Vagina (tissue), 2 donors: Measurements from ENCODE around the gene PXN. TPM values are rescaled to one million over a fixed set of nuclear protein-coding genes. Genes with fewer than 3 reads are reported as not detected.

Source experiments
- DNase-seq, 2 donors: peaks; one replicate each; pipeline ENCODE4 v3.0.0-alpha.2; 2017; ENCODE audit errors: extremely low spot score in 2 of 2
- H3K27ac ChIP-seq: fragments of 200-600 bp; sonication (generic); one replicate; pipeline ENCODE4 v1.5.1; 2019
- H3K27me3 ChIP-seq: fragments of 200-600 bp; sonication (generic); one replicate; pipeline ENCODE4 v1.5.1; 2019
- H3K36me3 ChIP-seq, 2 donors: fragments of 200-600 bp; sonication (generic); one replicate each; pipeline ENCODE4 v1.5.1; 2017 to 2019
- H3K4me1 ChIP-seq: fragments of 200-600 bp; sonication (generic); one replicate; pipeline ENCODE4 v1.5.1; 2019
- H3K4me3 ChIP-seq, 2 donors: fragments of 200-600 bp; sonication (generic); 1 replicate in 1 of 2; 2 replicates in 1 of 2; pipeline ENCODE4 v1.5.1; 2016 to 2019
- H3K9me3 ChIP-seq: fragments of 200-600 bp; sonication (generic); one replicate; pipeline ENCODE4 v1.5.1; 2019
- CTCF ChIP-seq, 3 experiments: fragments of 450-650 bp in 2 of 3; fragments of 200-600 bp in 1 of 3; sonication (generic) in 1 of 3; IDR thresholded peaks; one replicate each; pipeline ENCODE4 v1.5.1; 2017 to 2019; ENCODE audit warnings: antibody characterized with exemption in 3 of 3, mild to moderate bottlenecking in 2 of 3, moderate library complexity in 2 of 3
- POLR2A ChIP-seq, 2 donors: fragments of 450-650 bp; IDR thresholded peaks; one replicate each; pipeline ENCODE4 v1.6.1; 2017; ENCODE audit warnings: antibody characterized with exemption in 2 of 2, mild to moderate bottlenecking in 2 of 2, moderate library complexity in 2 of 2
- POLR2AphosphoS5 ChIP-seq, 2 donors: sonication (generic); formaldehyde crosslinking; IDR thresholded peaks; one replicate each; pipeline ENCODE4 v1.9.0; 2017; ENCODE audit warnings: antibody characterized with exemption in 2 of 2, mild to moderate bottlenecking in 2 of 2, low read depth in 1 of 2; ENCODE audit not compliant: insufficient read depth in 1 of 2
- intact Hi-C: fragments of 100-400 bp; cut with DNase I; formaldehyde crosslinking; loops from one replicate; pipeline ENCODE4 v1.15.1; 2023
- total RNA-seq: library from RNA; depleted of rRNA; stranded (reverse); fragments of >200 nt; gene quantifications from one replicate; pipeline ENCODE4 v1.2.3, GENCODE V29; 2016

Gene PXN
- total RNA-seq, 1 donor from 2014 or later = 95.3 TPM

- Histone ChIP-seq H3K9me3 (no peaks in the 10 kb centered on the region), H3K27me3 (no peaks in the 10 kb centered on the region), H3K4me3 (no peak overlapping the region), H3K4me1 (no peaks in the 10 kb centered on the region), H3K27ac (no peak overlapping the region), H3K36me3 (peaks cover 0 to 94% of the 10 kb centered on the region in 2 donors)
- intact Hi-C loops = no loop called here
- no peak for DNase-seq
- no peak for TF ChIP-seq CTCF (IDR thresholded peaks at IDR 0.05)
- no peak for TF ChIP-seq POLR2AphosphoS5 (IDR thresholded peaks at IDR 0.05; ENCODE audit: insufficient read depth in 1 of 2, low read depth in 1 of 2)
- TF ChIP-seq POLR2A (IDR thresholded peaks at IDR 0.05) = no peak
Measured at GRCh38 chr12:120175537-120175936, 90.0 kb downstream of the PXN start.

- no peak for DNase-seq
- no peak overlapping the region for H3K4me3 ChIP-seq
- no peak for TF ChIP-seq POLR2A (IDR thresholded peaks at IDR 0.05)
- no peak for TF ChIP-seq POLR2AphosphoS5 (IDR thresholded peaks at IDR 0.05; ENCODE audit: insufficient read depth in 1 of 2, low read depth in 1 of 2)
- no peak for TF ChIP-seq CTCF (IDR thresholded peaks at IDR 0.05)
- no peaks in the 10 kb centered on the region for H3K4me1 ChIP-seq
- no peaks in the 10 kb centered on the region for H3K27me3 ChIP-seq
- intact Hi-C loops = no loop called here
- H3K27ac ChIP-seq = no peak overlapping the region
- no peaks in the 10 kb centered on the region for H3K9me3 ChIP-seq
- peaks cover 0 to 98% of the 10 kb centered on the region in 2 donors for H3K36me3 ChIP-seq
Measured at GRCh38 chr12:120175062-120175461, 90.5 kb downstream of the PXN start.

GRCh38 chr12:120172053-120172452, 93.5 kb downstream of the PXN start:
- DNase-seq = no peak
- intact Hi-C loops = no loop called here
- no peaks in the 10 kb centered on the region for H3K9me3 ChIP-seq
- H3K27ac ChIP-seq = no peak overlapping the region
- no peaks in the 10 kb centered on the region for H3K27me3 ChIP-seq
- H3K4me1 ChIP-seq = no peaks in the 10 kb centered on the region
- H3K36me3 ChIP-seq = peaks cover 0 to 89% of the 10 kb centered on the region in 2 donors
- TF ChIP-seq POLR2AphosphoS5 (IDR thresholded peaks at IDR 0.05; ENCODE audit: insufficient read depth in 1 of 2, low read depth in 1 of 2) (no peak), POLR2A (IDR thresholded peaks at IDR 0.05) (no peak), CTCF (IDR thresholded peaks at IDR 0.05) (no peak)
- no peak overlapping the region for H3K4me3 ChIP-seq

- no peak overlapping the region for H3K27ac ChIP-seq
- no peaks in the 10 kb centered on the region for H3K4me1 ChIP-seq
- no peak overlapping the region for H3K4me3 ChIP-seq
- H3K27me3 ChIP-seq = no peaks in the 10 kb centered on the region
- intact Hi-C loops = no loop called here
- TF ChIP-seq POLR2AphosphoS5 (IDR thresholded peaks at IDR 0.05; ENCODE audit: insufficient read depth in 1 of 2, low read depth in 1 of 2) (no peak), CTCF (IDR thresholded peaks at IDR 0.05) (no peak), POLR2A (IDR thresholded peaks at IDR 0.05) (no peak)
- no peak for DNase-seq
- peaks cover 0 to 75% of the 10 kb centered on the region in 2 donors for H3K36me3 ChIP-seq
- no peaks in the 10 kb centered on the region for H3K9me3 ChIP-seq
Measured at GRCh38 chr12:120170631-120171030, 94.9 kb downstream of the PXN start.

DNA sequence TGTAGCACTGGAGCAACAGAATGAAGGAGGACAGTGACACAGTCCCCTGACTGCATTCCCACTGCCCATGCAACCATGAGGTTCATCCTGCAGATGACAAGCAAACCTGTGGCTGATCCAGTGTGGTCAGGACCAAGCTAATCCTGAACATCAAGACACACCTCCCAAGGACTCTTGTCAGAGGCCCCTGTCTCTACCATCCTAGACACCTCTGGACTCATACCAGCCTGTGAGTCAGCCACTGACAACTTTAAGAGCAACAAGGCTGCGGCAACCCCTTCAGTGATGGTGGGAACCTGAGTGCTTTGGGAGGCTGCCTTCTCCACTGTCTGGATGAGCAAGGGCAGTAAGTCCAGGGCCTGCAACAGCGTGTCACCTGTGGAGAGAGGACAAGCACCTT, 95.6 kb downstream of the PXN start:
- DNase-seq = no peak
- intact Hi-C loops = no loop called here
- Histone ChIP-seq H3K36me3 (peaks cover 0 to 74% of the 10 kb centered on the region in 2 donors), H3K27me3 (no peaks in the 10 kb centered on the region), H3K4me1 (no peaks in the 10 kb centered on the region), H3K27ac (no peak overlapping the region), H3K9me3 (no peaks in the 10 kb centered on the region), H3K4me3 (no peak overlapping the region)
- TF ChIP-seq POLR2AphosphoS5 (IDR thresholded peaks at IDR 0.05; ENCODE audit: insufficient read depth in 1 of 2, low read depth in 1 of 2) (no peak), POLR2A (IDR thresholded peaks at IDR 0.05) (no peak), CTCF (IDR thresholded peaks at IDR 0.05) (no peak)
